Measurements from ENCODE around the gene SLC6A12. TPM values are rescaled to one million over a fixed set of nuclear protein-coding genes. Genes with fewer than 3 reads are reported as not detected.

The SLC6A12 gene
- total RNA-seq (not detected), total RNA-seq (0 to 4.5 (median 0.14) reads per million in 172 experiments)
- 0.91 TPM for polyA plus RNA-seq (2013, experiment 1 of 2)
- 0.68 TPM for polyA plus RNA-seq (2013, experiment 2 of 2)

DNA sequence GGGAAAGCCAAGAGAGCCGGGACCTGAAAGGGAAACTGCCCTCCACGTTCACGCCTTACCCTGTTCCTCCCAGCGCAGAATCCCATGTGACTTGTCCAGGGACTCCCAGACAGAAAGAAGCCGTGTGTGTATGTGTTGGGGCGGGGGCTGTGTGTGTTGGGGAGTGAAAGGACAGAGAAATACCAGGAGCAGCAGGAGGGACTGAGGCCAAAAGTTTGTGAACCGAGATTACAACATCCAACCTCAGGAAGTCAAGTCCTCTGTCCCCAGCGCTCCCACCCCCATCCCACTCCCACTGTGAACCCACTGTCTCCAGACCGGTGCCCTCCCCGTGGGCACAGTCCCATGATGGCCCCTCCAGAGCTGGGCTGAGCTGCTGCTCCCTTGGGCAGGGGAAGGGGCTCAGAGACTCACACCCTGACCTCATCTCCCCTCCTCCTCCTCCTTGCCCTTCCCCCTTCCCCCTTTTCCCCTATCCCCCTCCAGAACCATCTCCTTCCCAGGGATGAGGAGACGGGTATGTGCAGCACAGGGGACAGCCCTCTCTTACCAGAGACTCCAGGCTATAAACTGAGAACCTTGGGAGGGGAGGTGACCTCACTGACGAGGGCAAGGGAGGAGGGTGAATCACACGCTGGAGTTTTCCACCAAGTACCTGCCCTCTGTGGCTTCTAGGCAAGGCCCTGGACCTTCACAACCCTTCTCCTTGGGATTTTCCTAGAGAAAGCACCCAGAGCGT, at the start of gene SLC6A12:
Gene SLC6A12, minus strand, starts transcription at position 155 of the 739 bp plus-strand sequence. CDS start 4,171 bp downstream, outside the sequence.
- ChIA-PET POLR2A (no interaction called here), CTCF (no interaction called here)
- no peak within 1 kb of the TSS for H3K4me3 Mint-ChIP-seq
- no peaks in the 10 kb centered on the region for H3K9me3 Mint-ChIP-seq
- Histone ChIP-seq H3K9me3 (ENCODE audit: control insufficient read depth in 1 of 2, insufficient read depth in 1 of 2, low read length in 2 of 2) (peaks cover 0 to 5% of the 10 kb centered on the region in 2 experiments), H3K27ac (ENCODE audit: low read depth in 1 of 2, low read length in 2 of 2) (no peak within 1 kb of the TSS), H3K36me3 (ENCODE audit: insufficient read depth, low read length) (no peaks in the 10 kb centered on the region), H3K4me3 (ENCODE audit: low read length) (no peak within 1 kb of the TSS), H3K4me1 (ENCODE audit: insufficient read depth, low read length) (no peaks in the 10 kb centered on the region), H3K27me3 (ENCODE audit: control insufficient read depth in 1 of 2, insufficient read depth in 2 of 2, low read length in 2 of 2) (peaks cover 14 to 31% of the 10 kb centered on the region in 2 experiments)
- peaks cover 40% of the 10 kb centered on the region for H3K27me3 Mint-ChIP-seq
- no peaks in the 10 kb centered on the region for H3K4me1 Mint-ChIP-seq (ENCODE audit: low read depth)
- no peak for ATAC-seq (ENCODE audit: poor library complexity)
- TF ChIP-seq CTCF (IDR thresholded peaks at IDR 0.05): no peak
- intact Hi-C loops (cut with DNase I, micrococcal nuclease): no loop called here
- peak in 1 of 14 experiments; percentile 29 for DNase-seq
- no peaks in the 10 kb centered on the region for H3K36me3 Mint-ChIP-seq (ENCODE audit: low read depth)
- no peak within 1 kb of the TSS for H3K27ac Mint-ChIP-seq

DNA sequence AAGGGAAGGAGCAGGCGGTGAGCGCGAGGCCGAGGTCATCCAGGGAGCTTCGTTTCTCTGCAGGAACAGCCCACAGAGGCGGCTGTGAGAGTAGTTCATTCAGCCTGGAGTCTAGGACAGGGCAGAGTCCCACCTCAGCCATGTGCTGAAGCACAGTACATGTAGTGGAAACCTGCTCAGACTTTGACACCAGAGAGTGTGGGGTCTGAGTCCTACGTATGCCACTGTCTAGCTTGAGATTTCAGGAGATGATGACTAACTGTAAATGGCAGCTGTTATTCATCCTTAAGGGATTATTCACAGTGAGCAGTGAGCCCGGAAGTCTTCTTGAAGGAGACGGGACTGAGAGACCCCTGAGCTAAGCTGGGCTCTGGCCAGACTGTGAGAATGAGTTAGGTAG, 49.6 kb upstream of the SLC6A12 start:
- intact Hi-C loops (cut with DNase I, micrococcal nuclease): no loop called here
- no peaks in the 10 kb centered on the region for H3K9me3 Mint-ChIP-seq
- Histone ChIP-seq H3K9me3 (ENCODE audit: control insufficient read depth in 1 of 2, insufficient read depth in 1 of 2, low read length in 2 of 2) (no peaks in the 10 kb centered on the region), H3K27me3 (ENCODE audit: control insufficient read depth in 1 of 2, insufficient read depth in 2 of 2, low read length in 2 of 2) (peaks cover 0 to 2% of the 10 kb centered on the region in 2 experiments), H3K4me3 (ENCODE audit: low read length) (no peak overlapping the region), H3K4me1 (ENCODE audit: insufficient read depth, low read length) (no peaks in the 10 kb centered on the region), H3K36me3 (ENCODE audit: insufficient read depth, low read length) (no peaks in the 10 kb centered on the region), H3K27ac (ENCODE audit: low read depth in 1 of 2, low read length in 2 of 2) (no peak overlapping the region)
- H3K27ac Mint-ChIP-seq: no peak overlapping the region
- H3K4me3 Mint-ChIP-seq: no peak overlapping the region
- DNase-seq (no peak), ATAC-seq (ENCODE audit: poor library complexity) (no peak)
- H3K36me3 Mint-ChIP-seq (ENCODE audit: low read depth): no peaks in the 10 kb centered on the region
- peaks cover 9% of the 10 kb centered on the region for H3K27me3 Mint-ChIP-seq
- ChIA-PET POLR2A (no interaction called here), CTCF (no interaction called here)
- H3K4me1 Mint-ChIP-seq (ENCODE audit: low read depth): peaks cover 13% of the 10 kb centered on the region
- TF ChIP-seq CTCF (IDR thresholded peaks at IDR 0.05): no peak

DNA sequence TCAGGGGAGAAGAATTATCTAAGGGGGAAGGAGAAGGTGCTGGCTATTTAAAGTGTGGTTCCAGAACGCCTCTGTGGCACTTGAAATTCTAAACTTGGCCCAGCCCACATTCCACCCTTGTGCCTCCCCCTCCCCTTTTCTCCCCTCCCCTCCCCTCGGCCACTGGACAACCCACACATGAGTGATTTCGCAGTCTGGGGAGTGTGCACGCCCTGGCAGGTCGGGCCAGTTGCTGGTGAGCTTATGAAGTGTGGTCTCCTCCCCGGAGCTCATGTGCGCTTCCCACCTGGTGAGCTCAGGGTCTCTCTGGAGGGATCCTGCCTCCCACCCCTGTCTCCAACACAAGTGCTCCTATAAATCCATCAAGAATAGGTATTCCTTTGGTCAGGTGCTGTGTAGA, 48.9 kb upstream of the SLC6A12 start, which contains the start of gene SLC6A13:
Gene SLC6A13, minus strand, starts transcription at position 20 of the 400 bp plus-strand sequence. CDS start 2,784 bp downstream, outside the sequence.
- ChIA-PET CTCF (no interaction called here), POLR2A (no interaction called here)
- DNase-seq (no peak), ATAC-seq (ENCODE audit: poor library complexity) (no peak)
- Histone ChIP-seq H3K4me1 (ENCODE audit: insufficient read depth, low read length) (no peaks in the 10 kb centered on the region), H3K27ac (ENCODE audit: low read depth in 1 of 2, low read length in 2 of 2) (no peak within 1 kb of the TSS), H3K4me3 (ENCODE audit: low read length) (no peak within 1 kb of the TSS), H3K9me3 (ENCODE audit: control insufficient read depth in 1 of 2, insufficient read depth in 1 of 2, low read length in 2 of 2) (no peaks in the 10 kb centered on the region), H3K27me3 (ENCODE audit: control insufficient read depth in 1 of 2, insufficient read depth in 2 of 2, low read length in 2 of 2) (peaks cover 2 to 6% of the 10 kb centered on the region in 2 experiments), H3K36me3 (ENCODE audit: insufficient read depth, low read length) (no peaks in the 10 kb centered on the region)
- no peak within 1 kb of the TSS for H3K4me3 Mint-ChIP-seq
- H3K4me1 Mint-ChIP-seq (ENCODE audit: low read depth): peaks cover 13% of the 10 kb centered on the region
- H3K9me3 Mint-ChIP-seq: no peaks in the 10 kb centered on the region
- intact Hi-C loops (cut with DNase I, micrococcal nuclease): no loop called here
- no peak within 1 kb of the TSS for H3K27ac Mint-ChIP-seq
- no peaks in the 10 kb centered on the region for H3K36me3 Mint-ChIP-seq (ENCODE audit: low read depth)
- peaks cover 17% of the 10 kb centered on the region for H3K27me3 Mint-ChIP-seq
- TF ChIP-seq CTCF (IDR thresholded peaks at IDR 0.05): no peak
